Activated CD4-positive, alpha-beta T cell treated with anti-CD3 and anti-CD28 coated beads, Interleukin-2, amount 50 U/mL, for 1 hour (primary cell): ENCODE data around the gene KCNJ5.

Source experiments
- DNase-seq: peaks from one replicate; pipeline ENCODE4 v3.0.0-alpha.2; 2020

The KCNJ5 gene

GRCh38 chr11:128897826-128898225 is 6.7 kb downstream of the KCNJ5 start:
- DNase-seq = no peak

DNA sequence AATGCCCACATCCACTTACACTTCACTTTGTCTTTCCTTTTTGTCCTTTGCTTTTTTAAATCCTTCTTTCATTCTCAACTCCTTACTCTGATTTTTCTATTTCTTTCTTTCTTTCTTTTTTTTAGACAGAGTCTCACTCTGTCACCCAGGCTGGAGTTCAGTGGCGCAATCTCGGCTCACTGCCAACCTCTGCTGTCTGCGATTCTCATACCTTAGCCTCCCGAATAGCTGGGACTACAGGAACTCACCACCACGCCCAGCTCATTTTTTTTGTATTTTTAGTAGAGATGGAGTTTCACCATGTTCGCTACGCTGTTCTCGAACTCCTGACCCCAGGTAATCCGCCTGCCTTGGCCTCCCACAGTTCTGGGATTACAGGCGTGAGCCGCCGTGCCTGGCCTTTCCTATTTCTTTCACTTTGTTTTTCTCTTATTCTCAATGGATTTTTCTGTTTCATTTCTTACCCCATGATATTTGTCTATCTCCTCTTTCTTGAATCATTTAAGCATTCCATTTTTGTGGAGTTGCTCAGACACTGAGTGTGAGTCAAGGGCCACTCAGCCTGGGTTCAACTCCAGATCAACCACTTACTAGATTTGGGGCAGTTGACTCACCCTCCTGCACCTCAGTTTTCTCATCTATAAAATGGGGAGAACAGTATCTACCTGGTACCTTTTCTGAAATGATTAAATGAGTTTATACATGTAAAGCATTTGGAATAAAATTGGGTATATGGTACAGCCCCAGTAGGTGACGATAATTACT is 7.6 kb downstream of the KCNJ5 start:
- no peak for DNase-seq

DNA sequence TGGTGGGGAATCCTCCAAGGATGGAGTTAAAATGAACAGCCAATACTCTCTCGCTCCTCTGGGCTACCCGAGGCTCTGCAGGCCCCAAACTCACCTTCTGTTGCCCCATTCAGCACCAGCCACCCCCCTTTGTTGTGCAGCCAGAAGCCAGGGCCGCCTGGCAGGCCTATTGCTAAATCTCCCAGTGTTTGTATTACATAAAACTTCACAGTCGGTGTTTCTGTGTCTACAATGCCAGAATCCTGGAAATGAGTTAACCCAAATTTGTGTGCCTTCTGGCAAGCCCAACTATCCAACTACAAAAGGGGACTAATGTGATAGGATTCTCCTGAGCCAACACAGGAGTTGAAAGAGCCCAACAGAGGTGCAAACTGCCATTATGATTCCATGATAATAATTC is 9.3 kb downstream of the KCNJ5 start:
- DNase-seq = no peak

DNA sequence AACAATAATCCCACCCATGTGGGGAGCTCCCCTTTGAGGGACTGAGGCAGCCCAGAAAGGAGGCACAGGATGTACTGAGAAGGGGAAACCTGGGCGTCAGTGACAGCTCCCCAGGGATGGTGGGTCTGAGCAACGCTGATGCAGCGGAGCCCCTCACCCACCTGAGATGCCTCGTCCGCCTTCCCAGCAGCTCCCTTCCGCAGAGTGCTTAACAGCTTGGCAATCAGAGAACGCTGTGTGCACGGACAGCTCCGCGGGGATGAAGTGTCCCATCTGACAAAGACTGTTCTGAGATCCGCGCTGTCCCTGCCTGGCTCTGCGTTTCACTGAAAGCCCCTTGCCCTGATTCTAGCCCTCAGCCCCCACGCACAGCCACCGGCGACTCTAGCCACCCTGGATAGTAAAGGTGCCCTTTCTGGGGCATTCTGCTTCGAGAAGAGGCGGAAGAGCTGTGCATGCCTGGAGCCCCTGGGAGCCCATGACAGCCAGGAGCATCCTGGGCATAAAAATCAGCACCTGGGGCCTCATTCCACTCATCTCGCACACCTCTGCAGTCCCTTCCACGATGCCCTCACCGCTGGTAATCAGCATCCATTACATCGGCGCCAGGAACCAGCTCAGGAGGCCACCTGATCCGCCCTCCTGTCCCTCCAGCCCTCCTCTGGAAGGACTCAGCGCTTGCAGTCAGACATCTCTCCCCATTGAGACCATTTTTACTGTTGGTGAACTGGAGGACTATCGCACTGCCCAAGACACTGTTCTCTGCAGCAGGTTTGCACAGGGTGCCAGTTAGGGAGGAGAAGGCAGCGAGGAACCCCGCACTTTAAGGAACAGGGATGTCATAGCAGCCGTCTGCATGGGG is 10.7 kb downstream of the KCNJ5 start:
- DNase-seq = no peak

DNA sequence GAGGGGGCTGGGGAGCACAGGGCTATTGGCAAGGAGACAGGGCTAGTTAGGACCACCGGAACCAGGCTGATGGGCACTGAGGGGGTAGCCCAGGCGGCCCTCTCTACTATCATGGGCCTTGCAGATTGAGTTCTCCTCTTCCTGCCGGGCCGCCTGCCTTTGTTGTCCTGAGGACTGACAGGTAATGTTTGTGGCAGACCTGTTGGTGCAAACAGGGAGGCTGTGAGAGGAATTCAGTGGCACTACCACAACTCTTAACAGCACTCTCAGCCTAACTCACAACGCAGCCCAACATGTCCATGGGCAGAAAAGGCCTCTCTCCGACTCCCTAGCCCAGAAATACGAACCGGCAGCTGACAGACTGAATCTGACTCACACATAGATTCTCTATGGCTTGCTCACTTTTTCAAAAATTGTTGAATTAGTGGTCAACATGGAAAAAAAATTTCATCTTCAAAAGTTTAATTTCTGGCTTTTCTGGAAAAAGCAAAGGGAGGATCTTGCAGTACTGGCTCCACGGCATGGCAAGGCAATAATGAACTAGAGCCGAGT is 11.4 kb downstream of the KCNJ5 start:
- DNase-seq = no peak

DNA sequence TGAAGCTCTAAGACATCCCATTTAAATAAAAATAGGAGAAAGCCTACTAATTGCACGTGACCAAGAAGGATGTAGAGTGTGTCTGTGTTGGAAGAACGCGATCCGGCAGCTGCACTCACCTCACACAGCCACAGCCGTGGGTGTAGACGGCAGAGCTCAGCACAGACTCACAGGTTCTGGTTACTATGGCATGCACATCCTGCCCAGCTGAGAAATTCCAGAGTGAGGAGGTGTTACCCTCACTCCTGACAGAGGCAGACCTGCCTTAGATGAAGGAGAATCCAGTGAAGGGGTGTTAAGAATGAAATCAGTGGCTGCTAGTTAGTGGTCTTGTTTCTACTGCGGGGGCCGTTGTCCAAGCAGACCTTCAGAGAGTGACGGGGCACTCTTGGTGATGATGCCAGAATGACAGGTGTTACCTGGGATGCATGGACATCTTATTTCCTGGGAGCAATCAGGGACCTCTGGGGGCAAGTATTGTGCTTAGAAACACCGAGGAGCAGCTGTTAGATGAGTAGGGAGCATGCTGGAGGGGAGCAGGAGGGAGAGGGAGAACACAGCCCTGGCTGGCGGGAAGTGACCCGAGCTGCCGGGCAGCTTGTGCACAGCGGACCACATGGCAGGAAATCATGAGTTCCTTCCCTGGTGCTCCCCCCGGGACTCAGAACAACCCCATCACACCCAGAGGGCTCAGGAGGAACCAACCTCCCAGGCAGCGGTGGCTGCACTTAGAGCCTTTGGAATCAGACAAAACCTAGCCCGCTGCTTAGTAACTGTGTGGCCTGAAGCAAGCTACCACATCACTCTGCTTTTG is 12.3 kb downstream of the KCNJ5 start:
- DNase-seq = no peak

GRCh38 chr11:128904303-128904655 is 13.1 kb downstream of the KCNJ5 start:
- no peak for DNase-seq

DNA sequence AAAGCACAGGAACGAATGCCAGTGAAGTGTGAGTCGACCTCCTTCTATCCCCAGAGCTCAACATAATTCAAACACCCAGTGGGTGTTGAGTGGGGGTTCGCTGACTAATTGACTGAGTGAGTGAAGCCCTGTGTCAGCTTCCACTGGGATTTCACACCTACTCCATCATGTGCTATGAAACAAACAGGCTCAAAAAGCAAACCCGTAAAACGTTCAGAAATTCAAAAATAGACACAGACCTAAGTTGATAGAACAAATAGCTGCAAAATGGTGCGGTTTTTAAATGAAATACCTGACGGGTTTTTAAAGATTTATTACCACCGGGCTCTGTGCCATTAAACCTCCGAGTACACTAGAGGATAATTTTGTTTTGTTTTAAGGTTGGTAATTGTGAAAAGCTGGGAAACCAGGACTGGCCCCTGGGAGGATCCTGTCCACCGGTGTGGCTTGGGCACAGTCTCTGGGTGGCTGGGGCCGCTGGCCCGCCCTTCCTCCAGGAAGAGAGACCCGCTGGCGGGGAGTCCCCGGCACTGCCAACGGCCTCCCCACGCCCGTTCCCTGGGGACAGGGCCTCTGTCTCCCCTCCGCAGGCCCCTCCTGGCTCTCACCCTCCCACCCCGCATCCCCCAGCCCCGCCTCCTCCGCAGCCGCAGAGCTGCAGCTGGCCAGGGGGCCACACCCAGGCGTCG is 13.6 kb downstream of the KCNJ5 start:
- DNase-seq = no peak

- peak; percentile 41 for DNase-seq
Observed at GRCh38 chr11:128905345-128906184, 14.4 kb downstream of the KCNJ5 start.

DNA sequence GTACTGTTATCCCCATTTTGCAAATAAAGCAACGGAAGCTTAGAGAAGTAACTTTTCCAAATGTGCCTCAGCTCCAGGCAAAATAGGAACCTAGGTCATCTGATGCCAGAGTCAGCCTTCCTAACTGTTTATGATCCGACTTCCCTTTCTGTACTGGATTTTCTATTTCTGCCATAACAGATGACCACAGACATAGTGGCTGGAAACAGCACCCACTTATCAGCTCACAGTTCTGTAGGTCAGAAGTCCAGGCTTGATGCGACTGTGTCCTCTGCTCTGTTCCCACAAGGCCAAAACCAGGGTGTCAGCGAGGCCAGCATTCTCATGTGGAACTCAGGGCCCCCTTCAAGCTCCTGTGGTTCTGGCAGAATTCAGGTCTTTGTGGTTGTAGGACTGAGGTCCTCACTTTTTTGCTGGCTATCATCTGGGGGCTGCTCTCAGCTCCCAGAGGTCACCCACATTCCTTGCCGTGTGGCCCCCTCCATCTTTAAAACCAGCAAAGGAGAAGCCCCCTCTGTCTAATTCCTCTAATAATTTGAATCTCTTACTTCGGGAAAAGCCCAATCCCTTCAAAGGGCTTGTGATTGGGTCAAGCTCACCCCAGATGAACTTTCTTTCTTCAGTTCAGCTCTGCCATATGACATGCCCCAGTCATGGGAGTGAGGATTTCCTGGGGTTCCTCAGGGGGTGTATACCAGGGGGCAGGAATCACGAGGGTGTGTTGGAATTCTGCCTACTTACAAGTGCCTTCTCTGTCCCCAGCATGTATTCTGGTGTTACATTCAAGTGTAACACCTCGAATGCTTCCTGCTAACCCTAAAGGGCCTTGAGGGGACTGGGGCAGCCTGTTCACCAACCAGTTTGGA is 15.3 kb downstream of the KCNJ5 start:
- no peak for DNase-seq

DNA sequence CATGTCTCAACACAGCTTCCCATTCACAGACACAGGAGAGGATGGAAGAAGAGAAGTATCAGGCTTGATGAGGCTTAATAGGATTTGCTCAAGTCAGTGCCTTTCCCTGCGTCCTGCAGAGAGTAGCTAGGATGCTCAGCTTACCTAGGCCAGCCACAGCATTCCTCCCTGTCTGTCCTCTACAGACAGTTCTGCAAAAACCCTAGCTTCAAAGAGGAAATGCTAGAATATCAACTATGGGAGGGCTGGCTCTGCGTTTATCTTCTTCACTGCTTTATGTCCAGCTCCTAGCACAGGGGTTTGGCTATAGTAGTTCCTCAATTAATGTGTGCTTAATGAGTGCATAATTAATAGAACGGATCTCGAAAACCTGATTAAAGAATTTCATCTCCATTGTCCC is 16.4 kb downstream of the KCNJ5 start:
- DNase-seq = no peak

DNA sequence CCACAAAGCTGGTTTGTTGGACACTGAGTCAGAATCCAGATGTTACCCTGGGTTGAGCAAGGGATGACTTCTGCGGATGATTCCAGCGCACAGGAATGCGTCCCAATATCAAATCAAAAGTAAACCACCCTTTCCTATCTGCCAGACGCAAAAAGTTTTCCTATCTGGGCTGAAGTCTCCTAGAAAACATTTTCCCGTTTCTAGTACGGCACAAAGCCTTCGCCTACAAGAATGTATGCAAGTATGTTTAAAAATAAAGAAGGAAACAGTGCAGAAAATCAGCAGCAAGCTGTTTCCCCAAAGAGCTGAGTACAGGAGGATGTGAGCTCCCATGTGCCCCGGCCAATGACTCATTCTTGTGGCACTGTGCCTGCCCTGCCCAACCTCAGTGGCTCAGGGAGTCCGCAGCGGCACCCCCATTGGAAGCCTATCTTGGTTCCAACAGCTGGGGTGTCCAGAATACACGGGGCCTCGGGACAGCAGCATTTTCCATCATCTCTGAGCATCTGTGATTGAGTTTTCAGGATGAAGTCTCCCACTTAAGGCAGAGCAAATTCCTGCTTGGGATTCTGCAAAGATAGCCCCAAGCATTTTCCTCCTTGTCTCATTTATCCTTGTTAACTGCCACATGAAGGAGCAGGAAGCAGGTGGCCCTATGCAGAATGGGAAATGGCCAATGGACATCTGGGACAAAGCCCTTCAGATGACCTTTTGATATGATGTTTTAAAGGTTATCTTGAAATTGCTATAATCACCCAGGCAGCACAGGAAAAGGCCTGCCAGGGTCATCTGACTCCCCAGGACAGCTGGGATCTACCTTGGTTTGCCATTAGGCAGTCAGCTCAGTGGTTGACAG is 17.5 kb downstream of the KCNJ5 start:
- no peak for DNase-seq

DNA sequence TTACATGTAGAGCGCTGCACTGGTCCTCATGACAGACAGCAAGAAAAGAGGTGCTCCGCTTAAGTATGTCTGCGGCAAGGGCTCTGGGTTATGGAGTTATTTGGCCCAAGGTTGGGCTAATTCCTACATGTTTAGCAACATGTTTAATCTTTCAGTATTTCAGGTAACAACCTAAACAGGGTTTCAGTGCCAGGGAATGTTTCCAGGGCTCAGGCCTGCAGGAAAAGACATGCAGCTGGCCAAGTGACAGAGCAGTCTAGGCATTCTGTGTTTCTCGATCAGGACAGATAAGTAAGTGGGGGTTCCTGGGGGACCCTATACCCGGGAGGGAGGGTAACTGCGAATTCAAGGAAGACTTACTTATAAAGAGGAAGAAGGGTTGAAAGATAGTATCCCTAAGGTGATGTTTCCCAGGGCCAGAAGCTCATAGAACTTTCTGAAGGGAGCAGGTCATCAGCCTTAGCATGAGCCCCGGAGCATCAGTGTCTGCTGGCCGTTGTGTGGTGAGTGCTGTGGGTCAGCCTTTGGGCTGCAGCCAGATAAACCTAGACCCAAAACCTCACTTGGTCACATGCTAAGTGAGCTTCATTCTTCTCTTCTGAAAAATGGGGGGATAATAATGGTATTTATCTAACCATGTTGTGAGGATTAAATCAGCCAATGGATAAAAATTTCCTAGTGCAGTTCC is 18.4 kb downstream of the KCNJ5 start:
- DNase-seq = no peak

DNA sequence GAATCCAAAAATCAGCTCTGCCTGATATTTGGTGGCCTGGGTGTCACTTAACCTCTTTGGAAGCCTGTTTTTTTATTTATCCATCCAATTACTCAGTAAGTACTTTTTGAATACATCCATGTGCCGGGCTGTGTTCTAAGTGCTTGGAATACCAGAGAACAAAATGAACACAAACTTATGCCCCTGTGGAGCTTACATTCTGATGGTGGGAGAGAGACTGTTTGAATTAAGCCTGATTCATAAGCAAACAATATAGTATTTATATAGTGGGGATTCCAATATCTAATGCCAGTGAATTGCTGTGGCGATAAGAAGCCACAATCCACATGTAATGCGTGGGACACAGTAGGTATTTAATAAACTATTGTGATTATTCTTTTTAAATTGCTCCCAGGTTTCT is 19.4 kb downstream of the KCNJ5 start:
- DNase-seq = no peak

DNA sequence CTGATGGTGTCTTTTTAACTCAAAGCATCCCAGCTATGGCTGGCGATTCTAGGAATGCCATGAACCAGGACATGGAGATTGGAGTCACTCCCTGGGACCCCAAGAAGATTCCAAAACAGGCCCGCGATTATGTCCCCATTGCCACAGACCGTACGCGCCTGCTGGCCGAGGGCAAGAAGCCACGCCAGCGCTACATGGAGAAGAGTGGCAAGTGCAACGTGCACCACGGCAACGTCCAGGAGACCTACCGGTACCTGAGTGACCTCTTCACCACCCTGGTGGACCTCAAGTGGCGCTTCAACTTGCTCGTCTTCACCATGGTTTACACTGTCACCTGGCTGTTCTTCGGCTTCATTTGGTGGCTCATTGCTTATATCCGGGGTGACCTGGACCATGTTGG is 20.1 kb downstream of the KCNJ5 start:
- no peak for DNase-seq

GRCh38 chr11:128911701-128912100 is 20.5 kb downstream of the KCNJ5 start:
- no peak for DNase-seq

GRCh38 chr11:128913806-128914205 is 22.6 kb downstream of the KCNJ5 start:
- no peak for DNase-seq

GRCh38 chr11:128914216-128915148 is 23.3 kb downstream of the KCNJ5 start:
- DNase-seq = no peak
